Right atrium auricular region (tissue), 2 donors: Measurements from ENCODE around the gene MYL7. TPM values are rescaled to one million over a fixed set of nuclear protein-coding genes. Genes with fewer than 3 reads are reported as not detected.

Experiments used
- DNase-seq: peaks from one replicate; pipeline ENCODE4 v3.0.0-alpha.2; 2019; ENCODE audit warnings: low spot score
- H3K27ac ChIP-seq, 2 donors: fragments of 200-600 bp; sonication (generic); 1 replicate in 1 of 2; 2 replicates in 1 of 2; pipeline ENCODE4 v1.5.1; 2016 to 2019
- H3K27me3 ChIP-seq, 2 donors: fragments of 200-600 bp; sonication (generic); one replicate each; pipeline versions ENCODE4 v1.5.1 to v1.6.0; 2017 to 2019
- H3K36me3 ChIP-seq: fragments of 200-600 bp; sonication (generic); one replicate; pipeline ENCODE4 v1.5.1; 2016
- H3K4me1 ChIP-seq, 2 donors: fragments of 200-600 bp; sonication (generic); one replicate each; pipeline versions ENCODE4 v1.5.1 to v1.6.0; 2017 to 2019
- H3K4me3 ChIP-seq, 2 donors: fragments of 200-600 bp; sonication (generic); 1 replicate in 1 of 2; 2 replicates in 1 of 2; pipeline ENCODE4 v1.5.1; 2017 to 2019; ENCODE audit warnings: mild to moderate bottlenecking in 1 of 2, moderate library complexity in 1 of 2
- H3K9me3 ChIP-seq, 2 donors: fragments of 200-600 bp; sonication (generic); one replicate each; pipeline ENCODE4 v1.5.1; 2019
- CTCF ChIP-seq, 2 donors: fragments of 200-600 bp; sonication (generic); IDR thresholded peaks; one replicate each; pipeline ENCODE4 v1.5.1; 2019; ENCODE audit warnings: antibody characterized with exemption in 2 of 2
- total RNA-seq, 2 donors: library from RNA; depleted of rRNA; stranded (reverse); fragments of >200 nt; gene quantifications; one replicate each; pipeline ENCODE4 v1.1.0, GENCODE V29; 2016

MYL7 gene
- total RNA-seq, result over 10,000 TPM; 17,339 to 49,235 TPM

- H3K9me3 ChIP-seq, result no peaks in the 10 kb centered on the region
- peaks cover 0 to 31% of the 10 kb centered on the region in 2 donors for H3K4me1 ChIP-seq
- H3K27me3 ChIP-seq, result no peaks in the 10 kb centered on the region
- peak; percentile 68 for DNase-seq
- TF ChIP-seq CTCF (IDR thresholded peaks at IDR 0.05), result no peak
- peaks cover 19% of the 10 kb centered on the region for H3K36me3 ChIP-seq
- peak within 1 kb of the TSS; percentile 58 to 70 for H3K4me3 ChIP-seq
- H3K27ac ChIP-seq, result peak within 1 kb of the TSS; percentile 84 to 92
Observed at GRCh38 chr7:44141221-44141850, at the start of gene MYL7. Gene MYL7, minus strand, starts transcription at chr7:44141332. Its CDS starts 27 bp downstream, at chr7:44141305.

GRCh38 chr7:44189993-44190872, 49.1 kb upstream of the MYL7 start:
- no peaks in the 10 kb centered on the region for H3K4me1 ChIP-seq
- H3K9me3 ChIP-seq, result no peaks in the 10 kb centered on the region
- H3K36me3 ChIP-seq, result no peaks in the 10 kb centered on the region
- no peak overlapping the region for H3K27ac ChIP-seq
- H3K4me3 ChIP-seq, result no peak overlapping the region
- H3K27me3 ChIP-seq, result no peaks in the 10 kb centered on the region
- no peak for DNase-seq
- TF ChIP-seq CTCF (IDR thresholded peaks at IDR 0.05), result no peak

- no peaks in the 10 kb centered on the region for H3K9me3 ChIP-seq
Observed at GRCh38 chr7:44189286-44189992, 48.3 kb upstream of the MYL7 start, which contains the start of gene GCK. Gene GCK, minus strand, starts transcription at chr7:44189439. Its CDS starts 486 bp downstream, at chr7:44188953.

GRCh38 chr7:44188480-44189225, 47.5 kb upstream of the MYL7 start:
- Histone ChIP-seq H3K4me1 (no peaks in the 10 kb centered on the region), H3K9me3 (no peaks in the 10 kb centered on the region), H3K36me3 (no peaks in the 10 kb centered on the region), H3K4me3 (no peak overlapping the region), H3K27me3 (no peaks in the 10 kb centered on the region), H3K27ac (no peak overlapping the region)
- no peak for TF ChIP-seq CTCF (IDR thresholded peaks at IDR 0.05)
- DNase-seq, result peak; percentile 47

More at GRCh38 chr7:44189286-44189992, 48.3 kb upstream of the MYL7 start, which contains the start of gene GCK:
- Histone ChIP-seq H3K27me3 (no peaks in the 10 kb centered on the region), H3K36me3 (no peaks in the 10 kb centered on the region), H3K4me3 (no peak within 1 kb of the TSS), H3K27ac (no peak within 1 kb of the TSS), H3K4me1 (no peaks in the 10 kb centered on the region)
- no peak for DNase-seq
- TF ChIP-seq CTCF (IDR thresholded peaks at IDR 0.05), result no peak
